BE2C (cell line): ENCODE results near the gene ZNF90.
"Not testable (repeated sequence)": the region's sequence is repeated elsewhere in the genome, so short reads cannot be mapped to it uniquely, and the experiment has no call there.

Experiments
- DNase-seq: peaks from one replicate; pipeline ENCODE4 v3.0.0-alpha.2; 2020
- H3K27me3 ChIP-seq: fragments of 250-450 bp; sonication (Bioruptor Pico); 2 replicates; pipeline ENCODE4 v1.5.1; 2020; ENCODE audit warnings: mild to moderate bottlenecking
- H3K36me3 ChIP-seq: fragments of 250-450 bp; sonication (Bioruptor Pico); 2 replicates; pipeline ENCODE4 v1.5.1; 2020; ENCODE audit warnings: mild to moderate bottlenecking
- H3K4me1 ChIP-seq: fragments of 250-450 bp; sonication (Bioruptor Pico); 2 replicates; pipeline ENCODE4 v1.5.1; 2020
- H3K4me3 ChIP-seq: 2 replicates; pipeline ENCODE4 v1.5.1; 2011; ENCODE audit warnings: low read depth, low read length
- H3K9me3 ChIP-seq: fragments of 250-450 bp; sonication (Bioruptor Pico); 2 replicates; pipeline ENCODE4 v1.5.1; 2020
- TF ChIP-seq, protein P1 (sequence below): IDR thresholded peaks from 2 replicates; pipeline ENCODE4 v1.5.1; 2012; ENCODE audit warnings: mild to moderate bottlenecking, low read depth, low read length

ZNF90 gene

DNA sequence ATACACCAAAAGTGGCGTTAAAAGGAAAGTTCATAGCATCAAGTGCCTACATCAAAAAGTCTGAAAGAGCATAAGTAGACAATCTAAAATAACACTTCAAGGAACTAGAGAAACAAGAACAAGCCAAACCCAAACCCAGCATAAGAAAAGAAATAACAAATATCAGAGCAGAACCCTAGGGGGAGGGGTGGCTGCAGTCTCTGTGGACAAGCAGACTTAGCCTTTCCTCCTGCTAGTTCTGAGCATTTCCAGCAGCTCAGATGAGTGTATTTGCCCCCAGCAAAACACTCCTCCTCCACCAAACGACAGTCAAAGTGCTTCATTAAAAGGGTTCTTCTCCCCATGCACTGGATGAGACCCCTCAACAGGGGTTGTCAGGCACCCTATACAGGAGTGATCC lies 7.1 kb upstream of the ZNF90 start:
- Histone ChIP-seq H3K9me3 (no peaks in the 10 kb centered on the region), H3K27me3 (no peaks in the 10 kb centered on the region), H3K4me1 (no peaks in the 10 kb centered on the region), H3K36me3 (no peaks in the 10 kb centered on the region), H3K4me3 (no peak overlapping the region)
- DNase-seq, result no peak
- TF ChIP-seq, protein P1, sequence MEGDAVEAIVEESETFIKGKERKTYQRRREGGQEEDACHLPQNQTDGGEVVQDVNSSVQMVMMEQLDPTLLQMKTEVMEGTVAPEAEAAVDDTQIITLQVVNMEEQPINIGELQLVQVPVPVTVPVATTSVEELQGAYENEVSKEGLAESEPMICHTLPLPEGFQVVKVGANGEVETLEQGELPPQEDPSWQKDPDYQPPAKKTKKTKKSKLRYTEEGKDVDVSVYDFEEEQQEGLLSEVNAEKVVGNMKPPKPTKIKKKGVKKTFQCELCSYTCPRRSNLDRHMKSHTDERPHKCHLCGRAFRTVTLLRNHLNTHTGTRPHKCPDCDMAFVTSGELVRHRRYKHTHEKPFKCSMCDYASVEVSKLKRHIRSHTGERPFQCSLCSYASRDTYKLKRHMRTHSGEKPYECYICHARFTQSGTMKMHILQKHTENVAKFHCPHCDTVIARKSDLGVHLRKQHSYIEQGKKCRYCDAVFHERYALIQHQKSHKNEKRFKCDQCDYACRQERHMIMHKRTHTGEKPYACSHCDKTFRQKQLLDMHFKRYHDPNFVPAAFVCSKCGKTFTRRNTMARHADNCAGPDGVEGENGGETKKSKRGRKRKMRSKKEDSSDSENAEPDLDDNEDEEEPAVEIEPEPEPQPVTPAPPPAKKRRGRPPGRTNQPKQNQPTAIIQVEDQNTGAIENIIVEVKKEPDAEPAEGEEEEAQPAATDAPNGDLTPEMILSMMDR, result no peak

- H3K36me3 ChIP-seq, result no peaks in the 10 kb centered on the region
- no peaks in the 10 kb centered on the region for H3K4me1 ChIP-seq
- no peak overlapping the region for H3K4me3 ChIP-seq
- TF ChIP-seq, protein P1, result no peak
- no peaks in the 10 kb centered on the region for H3K27me3 ChIP-seq
- no peak for DNase-seq
- no peaks in the 10 kb centered on the region for H3K9me3 ChIP-seq
Observed at GRCh38 chr19:20072936-20073335, 4.9 kb upstream of the ZNF90 start.

DNA sequence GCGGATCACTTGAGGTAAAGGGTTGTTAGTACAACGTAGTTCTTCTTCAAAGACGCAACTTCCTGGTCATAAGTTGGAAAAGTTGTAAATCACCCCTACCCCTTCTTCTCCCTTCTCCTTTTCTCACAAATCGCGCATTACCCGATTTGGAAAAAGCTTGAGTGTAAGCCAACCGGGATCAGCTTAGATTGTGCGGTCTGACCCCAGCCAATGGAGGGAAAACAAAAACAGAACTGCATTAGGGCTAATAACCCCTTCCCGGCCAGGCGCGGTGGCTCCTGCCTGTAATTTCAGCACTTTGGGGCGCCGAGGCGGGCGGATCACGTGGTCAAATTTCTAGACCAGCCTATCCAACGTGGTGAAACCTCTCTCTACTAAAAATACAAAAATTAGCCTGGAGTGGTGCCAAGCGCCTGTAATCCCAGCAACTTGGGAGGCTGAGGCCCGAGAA lies 806 bp downstream of the ZNF90 start:
- H3K9me3 ChIP-seq, result no peaks in the 10 kb centered on the region
- peaks cover 8% of the 10 kb centered on the region for H3K36me3 ChIP-seq
- TF ChIP-seq, protein P1, result no peak
- H3K27me3 ChIP-seq, result no peaks in the 10 kb centered on the region
- peak overlapping the region; percentile 67 for H3K4me3 ChIP-seq
- DNase-seq, result peak; percentile 36
- no peaks in the 10 kb centered on the region for H3K4me1 ChIP-seq

- DNase-seq, result no peak
- Histone ChIP-seq H3K9me3 (no peaks in the 10 kb centered on the region), H3K36me3 (peaks cover 8% of the 10 kb centered on the region), H3K4me3 (peak overlapping the region; percentile 67; the same call in 1 of the 2 replicates), H3K27me3 (no peaks in the 10 kb centered on the region), H3K4me1 (no peaks in the 10 kb centered on the region)
- TF ChIP-seq, protein P1, result no peak
Observed at GRCh38 chr19:20079476-20079875, 1.7 kb downstream of the ZNF90 start.

- Histone ChIP-seq H3K4me1 (no peaks in the 10 kb centered on the region), H3K4me3 (no peak overlapping the region), H3K27me3 (no peaks in the 10 kb centered on the region), H3K36me3 (peaks cover 8% of the 10 kb centered on the region), H3K9me3 (no peaks in the 10 kb centered on the region)
- no peak for DNase-seq
- TF ChIP-seq, protein P1, result no peak
Observed at GRCh38 chr19:20080656-20081055, 2.9 kb downstream of the ZNF90 start.

- H3K36me3 ChIP-seq, H3K4me1 ChIP-seq, DNase-seq, H3K9me3 ChIP-seq, H3K27me3 ChIP-seq, H3K4me3 ChIP-seq: not testable (repeated sequence)
Observed at GRCh38 chr19:20082232-20082833, 4.5 kb downstream of the ZNF90 start.

- not testable (repeated sequence) for H3K4me3 ChIP-seq, H3K27me3 ChIP-seq, H3K4me1 ChIP-seq, H3K36me3 ChIP-seq, DNase-seq, H3K9me3 ChIP-seq
Observed at GRCh38 chr19:20082876-20083275, 5.1 kb downstream of the ZNF90 start.
